ENCODE data around the gene KPTN. TPM values are rescaled to one million over a fixed set of nuclear protein-coding genes. Genes with fewer than 3 reads are reported as not detected.

The KPTN gene
- total RNA-seq, 1 experiment from 2014 or later: 23.8 TPM

- no TSS peak for BruUV-seq (replicated peaks)
- POLR2A ChIA-PET: no interaction called here
- no peaks in the 10 kb centered on the region for H3K27me3 ChIP-seq (ENCODE audit: insufficient read depth, low read length)
- DNase-seq (ENCODE audit: low read depth, low spot score): no peak
- H3K36me3 ChIP-seq (ENCODE audit: control insufficient read depth in 1 of 2, insufficient read depth in 2 of 2, low read length in 2 of 2): peaks cover 0 to 5% of the 10 kb centered on the region in 2 experiments; a peak in 1 of 4 replicates
- CTCF ChIA-PET: no interaction called here
- H3K4me3 ChIP-seq (replicated peaks in 1 of 2; ENCODE audit: low read depth in 1 of 2, low read length in 2 of 2): no peak overlapping the region
- no peak overlapping the region for H2AFZ ChIP-seq (ENCODE audit: low read depth, low read length, poor library complexity, severe bottlenecking)
- H3K4me2 ChIP-seq (ENCODE audit: low read length): no peak overlapping the region
- H4K20me1 ChIP-seq (ENCODE audit: insufficient read depth): no peaks in the 10 kb centered on the region
- TF ChIP-seq CTCF (IDR thresholded peaks at IDR 0.05 in 2 of 3, conservative IDR thresholded peaks at IDR 0.05 in 1 of 3; ENCODE audit: borderline replicate concordance in 1 of 3, insufficient read depth in 1 of 3, low read depth in 2 of 3, low read length in 2 of 3): no peak
- TF ChIP-seq ZBTB33 (IDR thresholded peaks at IDR 0.05; ENCODE audit: extremely low read depth, insufficient replicate concordance, low read length): no peak
- no peak for TF ChIP-seq REST (IDR thresholded peaks at IDR 0.05; ENCODE audit: low read depth)
- no peak for TF ChIP-seq CEBPB (IDR thresholded peaks at IDR 0.05; ENCODE audit: low read depth)
- no peak for TF ChIP-seq FOSL1 (IDR thresholded peaks at IDR 0.05; ENCODE audit: low read depth)
- TF ChIP-seq POLR2AphosphoS5 (IDR thresholded peaks at IDR 0.05; ENCODE audit: low read depth, low read length): no peak
- TF ChIP-seq ZNF274 (IDR thresholded peaks at IDR 0.05; ENCODE audit: low read depth, low read length): no peak
- TF ChIP-seq YY1 (IDR thresholded peaks at IDR 0.05; ENCODE audit: extremely low read depth, insufficient replicate concordance, low read depth, low read length): no peak
- no peak for TF ChIP-seq TCF7L2 (IDR thresholded peaks at IDR 0.05; ENCODE audit: borderline replicate concordance, extremely low read depth, insufficient read depth, insufficient read length)
- no peak for TF ChIP-seq EZH2phosphoT487 (IDR thresholded peaks at IDR 0.05; ENCODE audit: borderline replicate concordance)
- TF ChIP-seq ATF3 (IDR thresholded peaks at IDR 0.05): no peak
- no peak for TF ChIP-seq SRF (IDR thresholded peaks at IDR 0.05; ENCODE audit: low read depth)
- no peak for TF ChIP-seq SIN3A (IDR thresholded peaks at IDR 0.05; ENCODE audit: low read depth)
- TF ChIP-seq RAD21 (IDR thresholded peaks at IDR 0.05; ENCODE audit: low read depth): no peak
- no peak for TF ChIP-seq EGR1 (IDR thresholded peaks at IDR 0.05; ENCODE audit: low read depth)
- no peak for TF ChIP-seq ZFX (IDR thresholded peaks at IDR 0.05)
- intact Hi-C loops (cut with micrococcal nuclease): no loop called here
- RAD21 ChIA-PET (ENCODE audit: low non-redundant PET in 1 of 2, low total read pairs in 2 of 2, uncharacterized antibody in 2 of 2, unreplicated experiment in 2 of 2): no interaction called here
- H3K79me2 ChIP-seq (ENCODE audit: insufficient read depth, low read length): no peaks in the 10 kb centered on the region
- ATAC-seq: no peak
- H3K4me1 ChIP-seq (ENCODE audit: control insufficient read depth in 1 of 2, insufficient read depth in 2 of 2, low read length in 2 of 2): no peaks in the 10 kb centered on the region
- no peak overlapping the region for H3K27ac ChIP-seq (ENCODE audit: low read depth, low read length)
- no peaks in the 10 kb centered on the region for H3K9me2 ChIP-seq (ENCODE audit: insufficient read depth)
- H3K9me3 ChIP-seq (ENCODE audit: control insufficient read depth in 1 of 2, insufficient read depth in 1 of 2, low read depth in 1 of 2, low read length in 2 of 2): no peaks in the 10 kb centered on the region
- H3K9ac ChIP-seq (ENCODE audit: low read length): no peak overlapping the region
Observed at GRCh38 chr19:47497050-47497766, 13.2 kb upstream of the KPTN start.

All from HCT116 (cell line).